Astrocyte of the hippocampus (primary cell): ENCODE results near the gene ZG16.
"Not testable (repeated sequence)": the region's sequence is repeated elsewhere in the genome, so short reads cannot be mapped to it uniquely, and the experiment has no call there.

Experiments
- DNase-seq: peaks from one replicate; pipeline ENCODE4 v3.0.0; 2011; ENCODE audit warnings: low read depth, low spot score

Gene ZG16, protein sequence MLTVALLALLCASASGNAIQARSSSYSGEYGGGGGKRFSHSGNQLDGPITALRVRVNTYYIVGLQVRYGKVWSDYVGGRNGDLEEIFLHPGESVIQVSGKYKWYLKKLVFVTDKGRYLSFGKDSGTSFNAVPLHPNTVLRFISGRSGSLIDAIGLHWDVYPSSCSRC

DNA sequence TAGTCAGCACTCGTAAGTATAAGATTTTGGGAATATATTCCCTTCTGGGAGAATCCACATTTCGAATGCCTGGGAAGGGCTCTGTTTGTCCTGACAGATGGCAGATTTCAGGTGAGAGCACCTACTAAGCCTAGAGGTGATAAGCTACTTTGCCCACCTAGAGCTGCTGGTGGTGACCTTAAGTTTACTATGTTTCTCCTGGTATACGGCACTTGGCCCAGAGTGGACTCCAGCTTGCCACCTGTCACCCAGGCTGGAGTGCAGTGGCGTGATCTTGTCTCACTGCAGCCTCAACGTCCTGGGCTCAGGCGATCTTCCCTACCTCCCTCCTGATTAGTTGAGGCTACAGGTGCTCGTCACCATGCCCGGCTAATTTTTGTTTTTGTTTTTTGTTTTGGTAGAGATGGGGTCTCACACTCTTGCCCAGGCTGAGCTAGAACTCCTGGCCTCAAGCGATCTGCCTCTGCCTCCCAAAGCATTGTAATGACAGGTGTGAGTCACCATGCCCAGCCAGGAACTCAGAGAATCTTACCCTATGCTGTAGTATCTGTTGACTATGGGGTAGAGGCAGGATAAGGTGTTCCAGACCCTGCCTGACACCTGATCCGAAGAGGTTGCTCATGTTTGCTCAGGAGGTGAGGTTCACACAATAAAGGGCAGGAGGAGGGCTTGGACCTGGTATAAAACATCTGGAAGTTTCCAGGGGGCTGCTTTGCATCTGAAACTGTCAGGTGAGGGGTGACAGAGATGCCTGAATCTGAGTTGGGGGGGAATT lies at the start of gene ZG16:
Gene ZG16 (plus strand): TSS at position 681 of the 775 bp plus-strand sequence. CDS start 1,011 bp downstream, outside the sequence.
- DNase-seq: no peak

DNA sequence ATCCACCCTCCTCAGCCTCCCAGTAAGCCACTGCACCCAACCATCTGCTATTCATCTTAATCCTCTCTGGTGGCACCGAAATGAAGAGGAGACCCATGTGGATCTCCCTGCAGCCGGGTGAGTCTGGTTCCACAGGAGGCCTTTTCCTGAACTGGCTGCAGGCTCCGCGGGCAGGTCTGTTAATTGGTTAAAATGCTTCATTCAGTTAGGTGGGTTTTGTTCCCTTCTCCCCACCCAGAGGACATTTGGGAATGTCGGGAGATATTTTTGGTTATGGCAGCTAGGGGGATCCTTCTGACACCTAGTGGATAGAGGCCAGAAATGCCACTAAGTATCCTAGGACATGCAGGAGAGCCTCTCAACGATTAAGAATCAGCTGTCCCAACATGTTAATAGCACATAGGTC lies 48.9 kb upstream of the ZG16 start:
- DNase-seq: peak; percentile 50

DNA sequence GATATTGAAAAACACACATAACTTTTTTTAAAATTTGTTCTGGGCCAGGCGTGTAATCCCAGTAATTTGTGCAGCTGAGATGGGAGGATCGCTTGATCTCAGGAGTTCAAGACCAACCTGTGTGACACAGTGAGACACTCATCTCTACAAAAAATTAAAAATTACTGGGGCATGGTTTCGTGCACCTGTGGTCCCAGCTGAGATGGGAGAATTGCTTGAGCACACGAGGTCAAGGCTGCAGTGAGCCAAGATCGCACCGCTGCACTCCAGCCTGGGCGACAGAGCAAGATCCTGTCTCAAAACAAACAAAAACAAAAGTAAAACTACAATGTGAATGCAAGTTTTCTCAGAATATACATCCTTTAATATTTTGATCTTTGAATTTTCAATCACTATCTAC lies 47.4 kb upstream of the ZG16 start:
- DNase-seq: no peak

DNA sequence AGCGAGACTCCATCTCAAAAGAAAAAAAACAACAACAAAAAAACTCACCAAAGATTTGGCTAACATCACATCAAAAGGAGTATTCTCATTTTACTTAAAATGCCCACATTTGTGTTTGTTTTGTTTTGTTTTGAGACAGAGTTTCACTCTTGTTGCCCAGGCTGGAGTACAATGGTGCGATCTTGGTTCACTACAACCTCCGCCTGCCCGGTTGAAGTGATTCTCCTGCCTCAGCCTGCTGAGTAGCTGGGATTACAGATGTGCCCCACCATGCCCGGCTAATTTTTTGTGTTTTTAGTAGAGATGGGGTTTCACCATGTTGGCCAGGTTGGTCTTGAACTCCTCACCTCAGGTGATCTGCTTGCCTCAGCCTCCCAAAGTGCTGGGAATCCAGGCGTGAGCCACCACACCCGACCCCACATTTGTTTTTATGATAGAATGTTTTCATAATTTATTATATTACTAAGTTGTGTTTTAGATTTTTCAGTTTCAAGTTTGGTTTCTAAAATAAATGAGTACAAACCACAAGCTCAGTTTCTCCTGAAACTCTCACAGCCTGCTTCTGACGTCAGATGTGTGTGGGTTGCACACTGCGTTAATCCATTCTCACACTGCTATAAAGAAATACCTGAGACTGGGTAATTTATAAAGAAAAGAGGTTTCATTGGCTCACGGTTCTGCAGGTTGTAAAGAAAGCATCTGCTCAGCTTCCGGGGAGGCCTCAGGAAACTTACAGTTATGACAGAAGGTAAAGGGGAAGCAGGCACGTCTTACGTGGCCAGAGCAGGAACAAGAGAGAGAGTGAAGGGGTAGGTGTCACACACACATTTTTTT lies 46.1 kb upstream of the ZG16 start:
- not testable (repeated sequence) for DNase-seq

DNA sequence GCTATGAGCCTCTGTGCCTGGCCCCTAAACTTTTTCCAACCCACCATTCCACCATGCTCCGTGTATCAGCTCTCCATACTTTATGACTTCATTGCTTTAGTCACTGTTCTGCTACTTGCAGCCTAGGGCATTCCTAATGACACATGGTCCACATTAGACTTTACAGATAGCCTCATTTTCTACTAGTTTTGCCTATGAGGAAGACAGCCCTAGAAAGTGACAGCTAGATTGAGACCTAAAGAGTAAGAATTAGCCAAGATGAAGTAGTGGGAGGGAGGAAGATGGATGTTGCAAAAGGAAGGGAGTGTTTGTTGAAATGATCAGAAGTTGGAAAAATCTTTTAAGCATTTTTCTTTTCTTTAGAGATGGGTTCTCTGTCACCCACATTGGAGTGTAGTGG lies 43.3 kb upstream of the ZG16 start:
- DNase-seq: no peak

DNA sequence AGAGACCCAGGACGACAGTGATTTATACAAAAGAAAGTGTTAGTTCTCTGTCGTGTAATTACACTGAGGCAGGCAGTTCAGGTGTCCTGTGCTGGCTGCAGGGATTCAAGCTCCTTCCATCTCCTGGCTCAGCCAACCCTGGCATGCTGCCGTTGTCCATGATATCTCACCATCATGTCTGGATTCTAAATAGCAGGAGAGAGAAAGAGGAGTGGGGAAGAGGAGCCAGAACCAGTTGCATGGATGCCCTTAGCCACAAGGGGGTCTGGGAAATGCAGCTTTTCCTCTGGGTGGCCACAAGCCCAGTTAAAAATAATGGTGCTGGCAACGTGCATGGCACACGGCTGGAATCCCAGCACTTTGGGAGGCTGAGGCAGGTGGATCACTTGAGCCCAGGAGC lies 41.9 kb upstream of the ZG16 start:
- DNase-seq: no peak

DNA sequence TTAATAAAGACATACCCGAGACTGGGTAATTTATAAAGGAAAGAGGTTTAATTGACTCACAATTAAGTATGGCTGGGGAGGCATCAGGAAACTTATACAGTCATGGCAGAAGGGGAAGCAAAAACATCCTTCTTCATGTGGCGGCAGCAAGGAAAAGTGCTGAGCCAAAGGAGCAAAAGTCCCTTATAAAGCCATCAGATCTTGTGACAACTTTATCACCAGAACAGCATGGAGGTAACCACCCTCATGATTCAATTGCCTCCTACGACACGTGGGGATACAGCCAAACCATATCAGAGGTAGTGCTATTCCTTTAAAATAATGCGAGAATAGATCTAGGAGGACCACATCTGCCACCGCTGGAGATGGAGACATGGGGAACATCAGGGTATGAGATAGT lies 41.3 kb upstream of the ZG16 start:
- no peak for DNase-seq

DNA sequence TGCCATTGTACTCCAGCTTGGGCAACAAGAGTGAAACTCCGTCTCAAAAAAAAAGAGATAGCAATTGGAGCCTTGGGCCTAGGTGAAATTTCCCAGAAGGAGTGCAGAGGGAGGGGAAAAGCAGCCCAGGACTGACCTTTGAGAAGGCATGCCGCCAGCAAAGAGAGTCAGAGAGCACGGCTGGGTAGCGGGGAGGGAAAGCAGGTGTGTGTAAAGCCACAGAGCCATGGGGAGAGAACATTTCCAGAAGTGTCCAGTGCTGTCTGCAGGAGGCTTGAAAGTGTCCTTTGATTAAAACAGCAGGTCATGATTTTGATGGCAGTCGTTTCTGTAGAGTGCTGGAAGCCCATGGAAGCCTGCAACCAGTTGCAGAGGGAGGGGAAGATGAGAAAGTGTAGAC lies 40.3 kb upstream of the ZG16 start:
- DNase-seq: no peak

DNA sequence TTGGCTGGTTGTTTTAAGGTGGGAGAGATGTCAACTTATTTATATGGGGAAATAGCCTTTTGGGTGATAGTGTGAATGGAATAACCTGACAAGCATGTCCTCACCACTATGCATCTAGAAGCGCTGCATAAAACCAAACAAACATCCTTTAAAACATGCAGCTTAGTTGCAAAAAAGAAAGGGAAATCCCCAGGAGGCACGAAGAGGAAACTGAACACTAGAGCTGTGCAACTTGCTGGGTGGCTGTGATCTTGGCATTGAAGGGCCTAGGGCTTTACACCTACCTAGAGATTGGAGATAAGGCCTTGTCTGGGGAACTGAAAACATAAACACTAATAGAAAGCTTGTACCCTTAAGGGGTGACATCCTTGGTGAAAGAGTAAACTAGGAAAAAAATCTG lies 39.5 kb upstream of the ZG16 start:
- no peak for DNase-seq

DNA sequence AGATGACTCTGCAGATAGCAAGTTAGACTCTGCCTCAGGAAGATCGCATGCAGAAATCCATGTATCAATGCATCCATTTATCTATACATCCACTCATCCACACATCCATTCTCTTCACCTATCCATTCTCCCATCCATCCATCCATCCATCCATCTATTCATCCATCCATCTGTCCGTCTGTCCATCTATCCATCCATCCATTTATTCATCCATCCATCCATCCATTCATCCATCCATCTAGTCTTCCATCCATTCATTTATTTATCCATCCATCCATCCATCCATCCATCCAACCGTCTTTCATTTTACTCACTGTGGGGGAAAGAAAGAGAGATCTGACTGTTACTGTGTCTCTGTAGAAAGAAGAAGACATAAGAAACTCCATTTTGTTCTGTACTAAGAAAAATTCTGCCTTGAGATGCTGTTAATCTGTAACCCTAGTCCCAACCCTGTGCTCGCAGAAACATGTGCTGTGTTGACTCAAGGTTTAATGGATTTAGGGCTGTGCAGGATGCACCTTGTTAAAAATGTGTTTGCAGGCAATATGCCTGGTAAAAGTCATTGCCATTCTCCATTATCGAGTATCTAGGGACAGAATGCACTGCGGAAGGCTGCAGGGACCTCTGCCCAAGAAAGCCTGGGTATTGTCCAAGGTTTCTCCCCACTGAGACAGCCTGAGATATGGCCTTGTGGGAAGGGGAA lies 38.0 kb upstream of the ZG16 start:
- DNase-seq: not testable (repeated sequence)

DNA sequence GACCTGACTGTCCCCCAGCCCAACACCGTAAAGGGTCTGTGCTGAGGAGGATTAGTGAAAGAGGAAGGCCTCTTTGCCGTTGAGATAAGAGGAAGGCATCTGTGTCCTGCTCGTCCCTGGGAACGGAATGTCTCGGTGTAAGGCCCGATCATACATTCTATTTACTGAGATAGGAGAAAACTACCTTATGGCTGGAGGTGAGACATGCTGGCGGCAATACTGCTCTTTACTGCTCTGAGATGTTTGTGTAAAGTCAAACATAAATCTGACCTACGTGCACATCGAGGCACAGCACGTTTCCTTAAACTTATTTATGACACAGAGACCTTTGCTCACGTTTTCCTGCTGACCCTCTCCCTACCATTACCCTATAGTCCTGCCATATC lies 37.4 kb upstream of the ZG16 start:
- not testable (repeated sequence) for DNase-seq

DNA sequence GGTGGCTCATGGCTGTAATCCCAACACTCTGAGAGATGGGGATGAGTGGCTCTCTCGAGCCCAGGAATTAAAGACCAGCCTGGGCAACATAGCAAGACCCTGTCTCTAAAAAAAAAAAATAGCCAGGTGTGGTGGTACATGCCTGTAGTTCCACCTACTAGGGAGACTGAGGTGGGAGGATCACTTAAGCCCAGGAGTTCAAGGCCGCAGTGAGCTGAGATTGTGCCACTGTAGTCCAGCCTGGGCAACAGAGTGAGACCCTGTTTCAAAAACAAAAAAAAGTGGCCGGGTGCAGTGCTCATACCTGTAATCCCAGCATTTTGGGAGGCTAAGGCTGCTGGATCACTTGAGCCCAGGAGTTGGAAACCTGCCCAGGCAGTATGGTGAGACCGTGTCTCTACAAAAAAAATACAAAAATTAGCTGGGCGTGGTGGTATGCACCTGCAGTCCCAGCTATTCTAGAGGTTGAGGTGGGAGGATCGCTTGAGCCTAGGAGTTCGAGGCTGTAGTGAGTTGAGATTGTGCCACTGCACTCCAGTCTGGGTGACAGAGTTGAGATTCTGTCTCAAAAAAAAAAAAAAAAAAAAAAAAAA lies 35.3 kb upstream of the ZG16 start:
- DNase-seq: no peak

DNA sequence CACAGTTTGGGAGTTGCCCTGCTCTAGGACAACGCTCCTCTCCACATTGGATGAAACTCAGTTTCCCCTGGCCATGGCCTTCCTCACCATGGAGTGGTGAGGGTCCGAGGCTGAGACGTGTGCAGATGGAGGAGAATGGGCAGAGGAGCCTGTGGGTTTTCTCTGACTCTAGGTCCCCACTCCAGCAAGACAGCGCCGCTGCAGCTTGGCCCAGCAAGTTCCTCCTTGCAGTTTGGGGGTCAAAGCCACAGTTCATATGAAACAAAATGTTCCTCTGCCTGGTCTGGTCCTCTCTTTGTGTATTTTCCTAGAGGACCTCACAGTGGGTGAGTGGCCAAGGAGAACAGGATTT lies 34.6 kb upstream of the ZG16 start:
- DNase-seq: no peak

DNA sequence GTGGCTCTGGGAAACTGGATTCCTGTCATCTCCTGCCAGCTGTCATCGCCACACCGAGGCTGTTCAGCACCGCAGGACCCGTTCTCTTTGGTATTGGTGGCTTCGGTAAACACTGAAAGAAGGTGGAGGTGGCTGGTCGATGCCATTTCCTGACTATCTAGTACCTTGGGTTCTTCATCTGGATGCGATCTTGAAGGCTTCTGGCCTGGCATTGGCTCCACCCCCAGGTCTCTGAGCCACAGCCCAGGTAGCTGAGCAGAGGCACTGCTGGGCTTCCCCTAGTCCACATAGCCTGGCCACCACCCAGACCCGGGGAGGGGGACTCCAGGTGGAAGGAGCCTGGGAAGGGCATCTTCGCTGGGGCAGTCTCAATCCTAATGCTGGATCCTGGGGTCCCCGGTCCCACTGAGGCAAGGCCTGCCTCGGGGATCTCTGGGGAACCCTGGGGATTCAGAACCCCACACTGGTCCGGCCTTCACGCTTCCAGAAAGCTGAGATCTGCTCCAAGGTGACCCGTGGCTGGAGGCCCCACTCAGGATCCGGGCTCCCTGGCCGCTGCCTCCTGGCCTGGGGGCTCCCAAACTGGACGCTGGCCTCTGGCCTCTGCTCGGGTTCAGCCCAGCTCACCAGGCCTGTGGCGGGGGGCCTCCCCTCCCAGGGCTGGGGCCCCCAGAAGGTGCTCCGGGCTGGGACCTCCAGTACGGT lies 34.1 kb upstream of the ZG16 start:
- no peak for DNase-seq

DNA sequence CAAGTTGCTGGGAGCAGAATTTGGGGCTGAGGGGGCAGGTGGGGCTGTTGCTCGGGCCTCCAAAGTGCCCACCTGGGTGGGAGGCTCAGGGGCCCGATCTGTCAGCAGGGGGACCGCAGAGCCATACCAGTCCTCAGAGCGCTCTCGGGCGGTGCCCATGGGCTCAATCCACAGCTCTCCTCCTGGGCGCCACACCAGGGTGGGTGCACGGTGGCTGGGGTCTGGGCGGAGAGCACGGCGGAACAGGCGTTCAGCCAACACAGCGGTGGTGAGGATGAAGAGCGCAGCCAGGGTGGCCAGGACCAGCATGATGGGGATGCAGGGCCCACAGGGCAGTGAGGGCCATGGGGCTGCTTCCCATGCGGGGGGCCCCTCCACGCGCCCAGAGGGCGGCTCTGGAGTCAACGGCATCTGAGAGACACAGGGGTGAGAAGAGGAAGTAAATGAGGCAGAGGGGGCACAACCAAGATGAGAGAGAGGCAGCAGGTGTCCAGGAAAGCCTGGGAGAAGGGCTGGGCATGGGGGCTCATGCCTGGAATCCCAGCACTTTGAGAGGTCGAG lies 33.4 kb upstream of the ZG16 start:
- no peak for DNase-seq

DNA sequence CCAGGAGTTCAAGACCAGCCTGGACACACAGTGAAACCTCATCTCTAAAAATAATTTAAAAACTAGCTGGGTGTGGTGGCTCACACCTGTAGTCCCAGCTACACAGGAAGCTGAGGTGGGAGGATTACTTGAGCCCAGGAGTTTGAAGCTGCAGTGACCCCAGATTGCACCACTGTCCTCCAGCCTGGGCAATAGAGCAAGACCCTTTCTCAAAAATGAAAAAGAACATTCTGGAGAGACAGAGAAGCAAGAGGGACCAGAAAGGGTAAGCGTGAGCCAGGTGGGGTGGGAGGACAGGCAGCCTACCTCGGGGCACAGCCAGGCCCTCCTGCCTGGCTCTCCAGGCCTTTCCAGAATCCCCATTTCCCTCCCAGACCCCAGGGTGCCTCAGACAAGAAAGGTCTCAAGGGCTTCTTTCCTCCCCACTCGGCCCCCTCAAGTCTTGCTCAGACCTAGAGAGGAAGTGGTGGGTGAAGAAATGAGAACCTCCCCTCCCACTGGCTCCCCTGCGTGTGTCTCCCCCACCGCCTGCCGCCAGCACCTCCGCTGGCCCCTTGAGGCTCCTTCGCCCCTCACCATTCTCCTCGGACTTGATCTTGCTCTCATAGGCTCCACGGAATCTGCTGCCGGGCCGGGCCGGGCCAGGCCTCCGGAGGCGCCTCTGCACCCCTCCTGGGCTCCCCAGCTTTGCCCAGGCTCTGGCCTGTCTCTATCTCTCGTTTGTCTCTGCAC lies 32.8 kb upstream of the ZG16 start:
- DNase-seq: no peak

DNA sequence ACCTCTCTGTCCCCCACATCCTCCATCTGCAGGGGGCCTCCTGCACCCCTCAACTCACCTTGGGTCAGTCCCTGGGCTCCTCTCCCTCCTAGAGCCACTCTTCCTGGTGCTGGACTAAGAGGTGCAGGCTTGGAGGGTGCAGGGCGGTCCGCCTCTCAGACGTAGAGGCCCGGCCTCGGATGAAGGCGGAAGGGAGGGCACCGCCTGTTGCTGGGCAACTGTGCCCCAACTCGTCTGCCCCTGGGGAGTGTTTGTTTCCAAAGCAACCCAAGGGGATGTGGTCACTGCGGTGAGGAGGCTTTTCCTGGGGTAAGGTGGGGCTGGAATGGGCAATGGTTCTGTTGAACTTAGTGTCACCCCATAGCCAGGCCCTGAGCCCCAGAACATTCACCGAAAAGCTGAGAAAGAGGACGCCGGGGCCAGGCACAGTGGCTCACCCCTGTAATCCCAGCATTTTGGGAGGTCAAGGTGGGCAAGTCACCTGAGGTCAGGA lies 32.2 kb upstream of the ZG16 start, which contains the start of gene C16orf54:
Gene C16orf54 (minus strand): TSS at position 138 of the 493 bp plus-strand sequence. CDS start 1,039 bp downstream, outside the sequence.
- peak; percentile 6 for DNase-seq

DNA sequence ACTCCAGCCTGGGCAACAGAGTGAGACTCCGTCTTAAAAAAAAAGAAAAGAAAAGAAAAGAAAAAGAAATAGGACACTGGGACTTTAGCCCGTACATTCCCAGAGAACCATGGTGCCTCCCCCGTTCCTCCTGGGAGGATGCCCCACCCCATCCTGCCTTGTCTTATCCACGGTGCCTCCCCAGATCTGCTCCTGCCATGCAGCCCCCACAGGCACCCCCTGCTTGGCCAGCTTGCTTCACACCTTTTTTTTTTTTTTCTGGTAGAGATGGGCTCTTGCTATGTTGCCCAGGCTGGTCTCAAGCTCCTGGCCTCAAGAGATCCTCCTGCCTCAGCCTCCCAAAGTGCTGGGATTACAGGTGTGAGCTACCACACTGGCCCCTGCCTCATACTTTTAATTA lies 31.5 kb upstream of the ZG16 start:
- not testable (repeated sequence) for DNase-seq

DNA sequence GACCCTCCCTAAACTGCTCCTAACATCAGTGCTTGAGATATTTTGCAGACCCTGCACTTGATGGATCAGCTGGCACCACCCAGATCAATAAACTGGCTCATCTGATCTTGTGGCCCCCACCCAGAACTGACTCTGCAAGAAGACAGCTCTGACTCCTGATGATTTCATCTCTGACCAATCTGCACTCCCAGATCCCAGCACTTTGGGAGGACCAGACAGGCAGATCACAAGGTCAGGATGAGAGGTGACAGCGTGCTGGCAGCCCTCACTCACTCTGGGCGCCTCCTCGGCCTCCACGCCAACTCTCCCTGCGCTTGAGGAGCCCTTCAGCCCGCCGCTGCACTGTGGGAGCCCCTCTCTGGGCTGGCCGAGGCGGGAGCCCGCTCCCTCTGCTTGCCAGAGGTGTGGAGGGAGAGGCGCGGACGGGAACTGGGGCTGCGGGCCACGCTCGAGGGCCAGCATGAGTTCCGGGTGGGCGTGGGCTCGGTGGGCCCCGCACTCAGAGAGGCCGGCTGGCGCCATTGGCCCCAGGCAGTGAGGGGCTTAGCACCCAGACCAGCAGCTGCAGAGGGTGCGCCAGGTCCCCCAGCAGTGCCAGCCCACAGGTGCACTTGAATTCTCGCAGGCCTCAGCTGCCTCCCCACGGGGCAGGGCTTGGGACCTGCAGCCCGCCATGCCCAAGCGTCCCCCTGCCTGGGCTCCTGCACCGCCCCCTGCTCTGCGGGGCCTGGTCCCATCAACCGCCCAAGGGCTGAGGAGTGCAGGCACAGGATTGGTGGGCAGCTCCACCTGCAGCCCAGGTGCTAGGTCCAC lies 29.9 kb upstream of the ZG16 start:
- no peak for DNase-seq
